GM18868 (cell line): Measurements from ENCODE around the gene ABCC3.

ENCODE experiments used
- ATAC-seq: cut with Tn5 transposase; IDR thresholded peaks from one replicate; pipeline ENCODE4 v1.9.1; 2021; ENCODE audit warnings: mild to moderate bottlenecking, moderate library complexity; ENCODE audit not compliant: unreplicated experiment

The ABCC3 gene

GRCh38 chr17:50728881-50729765, 94.4 kb downstream of the ABCC3 start:
- ATAC-seq = no peak

- no peak for ATAC-seq
Measured at GRCh38 chr17:50731575-50732460, 97.1 kb downstream of the ABCC3 start.

GRCh38 chr17:50735287-50735686, 100.6 kb downstream of the ABCC3 start:
- ATAC-seq = no peak

- no peak for ATAC-seq
Measured at GRCh38 chr17:50737118-50737698, 102.5 kb downstream of the ABCC3 start.

GRCh38 chr17:50739098-50739497, 104.4 kb downstream of the ABCC3 start:
- no peak for ATAC-seq
